Ascending aorta (tissue), 2 donors: Measurements from ENCODE around the gene SLC9A9. TPM values are rescaled to one million over a fixed set of nuclear protein-coding genes. Genes with fewer than 3 reads are reported as not detected.

Experiments used
- DNase-seq, 2 donors: peaks; one replicate each; pipeline ENCODE4 v3.0.0-alpha.2; 2019; ENCODE audit warnings: low spot score in 2 of 2
- H3K27ac ChIP-seq, 2 donors: fragments of 200-600 bp; sonication (generic); one replicate each; pipeline ENCODE4 v1.5.1; 2016 to 2017; ENCODE audit warnings: mild to moderate bottlenecking in 1 of 2
- H3K27me3 ChIP-seq: fragments of 200-600 bp; sonication (generic); one replicate; pipeline ENCODE4 v1.5.1; 2017
- H3K36me3 ChIP-seq, 2 donors: fragments of 200-600 bp; sonication (generic); one replicate each; pipeline ENCODE4 v1.5.1; 2016
- H3K4me1 ChIP-seq, 2 donors: fragments of 200-600 bp; sonication (generic); one replicate each; pipeline ENCODE4 v1.5.1; 2016 to 2017; ENCODE audit warnings: mild to moderate bottlenecking in 1 of 2
- H3K4me3 ChIP-seq, 2 donors: fragments of 200-600 bp; sonication (generic); one replicate each; pipeline ENCODE4 v1.5.1; 2016 to 2017; ENCODE audit warnings: mild to moderate bottlenecking in 1 of 2
- H3K9me3 ChIP-seq, 2 donors: fragments of 200-600 bp; sonication (generic); one replicate each; pipeline ENCODE4 v1.5.1; 2016
- CTCF ChIP-seq, 3 experiments: fragments of 200-600 bp in 2 of 3; fragments of 450-650 bp in 1 of 3; sonication (generic) in 2 of 3; IDR thresholded peaks; one replicate each; pipeline ENCODE4 v1.5.1; 2016 to 2019; ENCODE audit warnings: antibody characterized with exemption in 3 of 3, mild to moderate bottlenecking in 1 of 3, moderate library complexity in 1 of 3
- intact Hi-C: fragments of 100-400 bp; cut with DNase I; formaldehyde crosslinking; loops from one replicate; pipeline ENCODE4 v1.15.1; 2023
- total RNA-seq: library from RNA; depleted of rRNA; stranded (reverse); fragments of >200 nt; gene quantifications from one replicate; pipeline ENCODE4 v1.1.0, GENCODE V29; 2016

Gene SLC9A9
- total RNA-seq, 1 donor from 2014 or later = 63.4 TPM

GRCh38 chr3:143514109-143514508 is 334.2 kb downstream of the SLC9A9 start:
- Histone ChIP-seq H3K27me3 (no peaks in the 10 kb centered on the region), H3K36me3 (no peaks in the 10 kb centered on the region), H3K4me1 (no peaks in the 10 kb centered on the region), H3K27ac (no peak overlapping the region), H3K4me3 (no peak overlapping the region), H3K9me3 (no peaks in the 10 kb centered on the region)
- no peak for DNase-seq
- intact Hi-C loops = no loop called here
- no peak for TF ChIP-seq CTCF (IDR thresholded peaks at IDR 0.05)

DNA sequence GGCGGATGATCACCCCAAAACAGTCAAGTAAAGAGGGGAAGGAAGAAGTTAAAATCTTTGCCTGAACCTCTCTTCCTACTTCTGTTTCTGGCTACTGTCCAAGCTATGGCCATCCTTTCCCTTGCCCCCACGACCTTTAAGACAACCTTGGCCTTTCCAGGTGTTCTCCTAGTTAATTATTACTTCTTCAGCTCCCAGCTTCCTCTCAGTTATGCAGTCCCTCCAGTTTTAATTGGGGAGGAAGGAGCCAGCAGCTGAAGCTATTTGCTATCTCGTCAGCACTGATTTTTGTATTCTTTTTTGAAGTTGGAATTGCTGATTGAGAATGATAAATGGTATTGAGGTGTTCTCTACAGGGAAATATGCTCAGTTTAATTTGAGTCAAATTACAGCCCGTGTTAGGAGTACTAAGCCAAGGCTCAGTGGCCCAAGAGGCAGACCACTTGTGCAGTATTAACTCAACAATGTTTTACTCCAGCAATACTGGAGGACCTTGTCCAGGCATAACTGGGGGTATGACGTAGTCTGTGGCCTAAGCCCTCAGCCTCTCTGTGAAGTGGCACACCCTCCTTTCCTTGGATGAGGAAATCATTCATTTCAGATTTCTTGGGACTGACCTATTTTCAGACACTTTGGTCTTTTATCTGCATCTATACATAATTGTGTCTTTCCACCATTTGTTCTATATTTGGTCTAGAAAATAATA is 336.9 kb downstream of the SLC9A9 start:
- Histone ChIP-seq H3K27ac (no peak overlapping the region), H3K9me3 (no peaks in the 10 kb centered on the region), H3K4me3 (no peak overlapping the region), H3K27me3 (no peaks in the 10 kb centered on the region), H3K36me3 (no peaks in the 10 kb centered on the region), H3K4me1 (no peaks in the 10 kb centered on the region)
- DNase-seq = no peak
- no peak for TF ChIP-seq CTCF (IDR thresholded peaks at IDR 0.05)
- intact Hi-C loops = no loop called here

DNA sequence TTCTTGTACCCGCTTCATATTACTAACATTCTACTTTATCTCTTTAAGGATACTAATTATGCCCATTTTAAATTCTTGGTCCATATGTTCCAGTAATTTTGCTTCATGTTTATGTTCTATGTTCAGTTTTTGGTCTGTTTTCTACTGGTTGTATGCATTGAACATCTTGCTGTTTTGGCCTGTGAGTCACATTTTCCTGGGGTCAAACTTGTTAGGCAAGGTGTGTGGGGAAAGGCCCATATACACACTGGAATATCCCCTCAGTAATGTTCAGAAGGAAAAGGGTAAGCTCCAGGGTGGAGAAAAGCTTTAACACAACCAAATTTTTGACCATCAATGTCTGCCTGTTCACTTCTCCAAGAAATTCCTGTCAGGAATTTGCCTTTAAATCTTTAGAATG is 337.7 kb downstream of the SLC9A9 start:
- no peaks in the 10 kb centered on the region for H3K4me1 ChIP-seq
- TF ChIP-seq CTCF (IDR thresholded peaks at IDR 0.05) = no peak
- no peak overlapping the region for H3K27ac ChIP-seq
- H3K27me3 ChIP-seq = no peaks in the 10 kb centered on the region
- H3K4me3 ChIP-seq = no peak overlapping the region
- intact Hi-C loops = no loop called here
- H3K36me3 ChIP-seq = no peaks in the 10 kb centered on the region
- no peaks in the 10 kb centered on the region for H3K9me3 ChIP-seq
- no peak for DNase-seq

DNA sequence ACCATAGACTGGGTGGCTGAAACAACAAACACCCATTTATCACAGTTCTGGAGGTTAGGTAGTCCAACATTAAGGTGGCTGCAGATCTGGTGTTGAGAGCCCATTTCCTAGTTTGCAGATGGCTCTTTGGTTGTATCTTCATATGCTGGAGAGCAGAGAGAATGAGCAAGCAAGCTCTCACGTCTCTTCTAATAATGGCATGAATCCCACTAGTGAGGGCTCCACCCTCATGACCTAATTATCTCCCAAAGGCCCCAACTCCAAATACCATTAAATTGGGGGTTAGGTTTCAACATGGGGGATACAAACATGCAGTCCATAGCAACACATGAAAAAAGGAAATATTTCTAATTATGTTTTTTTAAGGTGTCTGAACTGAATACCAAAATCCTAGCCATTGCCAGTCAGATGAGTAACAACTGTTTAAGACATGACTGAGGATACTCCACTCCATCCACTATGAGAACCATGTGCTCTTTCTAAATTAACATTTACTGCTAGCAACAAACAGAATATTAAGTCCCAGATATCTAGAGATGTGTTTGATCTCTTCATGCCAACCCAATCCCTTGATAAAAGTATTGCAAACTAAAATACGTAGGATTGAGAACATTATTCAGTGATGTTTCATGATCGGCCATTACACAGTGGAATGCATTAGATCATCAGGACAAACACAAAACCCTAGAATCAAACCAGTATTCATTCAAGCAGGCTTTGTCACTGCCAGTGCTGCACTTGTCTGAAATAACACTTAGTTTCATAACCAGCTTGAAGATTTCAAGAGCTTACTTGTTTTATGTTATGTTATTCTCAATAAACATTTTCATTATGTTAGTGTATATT is 340.3 kb downstream of the SLC9A9 start:
- no peak for DNase-seq
- intact Hi-C loops = no loop called here
- Histone ChIP-seq H3K9me3 (no peaks in the 10 kb centered on the region), H3K36me3 (no peaks in the 10 kb centered on the region), H3K4me1 (no peaks in the 10 kb centered on the region), H3K4me3 (no peak overlapping the region), H3K27me3 (no peaks in the 10 kb centered on the region), H3K27ac (no peak overlapping the region)
- TF ChIP-seq CTCF (IDR thresholded peaks at IDR 0.05) = no peak

GRCh38 chr3:143506190-143506589 is 342.1 kb downstream of the SLC9A9 start:
- intact Hi-C loops = no loop called here
- Histone ChIP-seq H3K4me1 (no peaks in the 10 kb centered on the region), H3K36me3 (no peaks in the 10 kb centered on the region), H3K27me3 (no peaks in the 10 kb centered on the region), H3K9me3 (no peaks in the 10 kb centered on the region), H3K27ac (no peak overlapping the region), H3K4me3 (no peak overlapping the region)
- no peak for DNase-seq
- TF ChIP-seq CTCF (IDR thresholded peaks at IDR 0.05) = no peak
